ENCODE results near the gene AKAP14.
"Not testable (repeated sequence)": the region's sequence is repeated elsewhere in the genome, so short reads cannot be mapped to it uniquely, and the experiment has no call there.

Gene AKAP14

GRCh38 chrX:119954374-119954773 lies 58.7 kb downstream of the AKAP14 start:
- H3K4me3 ChIP-seq (ENCODE audit: low read depth, low read length): no peak overlapping the region
- DNase-seq (ENCODE audit: low read depth): no peak
- TF ChIP-seq CTCF (conservative IDR thresholded peaks at IDR 0.05; ENCODE audit: low read depth, low read length): no peak

GRCh38 chrX:119955807-119956570 lies 60.3 kb downstream of the AKAP14 start:
- not testable (repeated sequence) for H3K4me3 ChIP-seq (ENCODE audit: low read depth, low read length); DNase-seq (ENCODE audit: low read depth)

- TF ChIP-seq CTCF (conservative IDR thresholded peaks at IDR 0.05; ENCODE audit: low read depth, low read length): no peak
- H3K4me3 ChIP-seq (ENCODE audit: low read depth, low read length): no peak overlapping the region
- DNase-seq (ENCODE audit: low read depth): no peak
Measured at GRCh38 chrX:119960625-119961024, 64.9 kb downstream of the AKAP14 start.

- not testable (repeated sequence) for DNase-seq (ENCODE audit: low read depth); H3K4me3 ChIP-seq (ENCODE audit: low read depth, low read length)
Measured at GRCh38 chrX:119966837-119967236, 71.1 kb downstream of the AKAP14 start.
